ENCODE measurements around the gene SLC6A18.

- TF ChIP-seq, protein P1, sequence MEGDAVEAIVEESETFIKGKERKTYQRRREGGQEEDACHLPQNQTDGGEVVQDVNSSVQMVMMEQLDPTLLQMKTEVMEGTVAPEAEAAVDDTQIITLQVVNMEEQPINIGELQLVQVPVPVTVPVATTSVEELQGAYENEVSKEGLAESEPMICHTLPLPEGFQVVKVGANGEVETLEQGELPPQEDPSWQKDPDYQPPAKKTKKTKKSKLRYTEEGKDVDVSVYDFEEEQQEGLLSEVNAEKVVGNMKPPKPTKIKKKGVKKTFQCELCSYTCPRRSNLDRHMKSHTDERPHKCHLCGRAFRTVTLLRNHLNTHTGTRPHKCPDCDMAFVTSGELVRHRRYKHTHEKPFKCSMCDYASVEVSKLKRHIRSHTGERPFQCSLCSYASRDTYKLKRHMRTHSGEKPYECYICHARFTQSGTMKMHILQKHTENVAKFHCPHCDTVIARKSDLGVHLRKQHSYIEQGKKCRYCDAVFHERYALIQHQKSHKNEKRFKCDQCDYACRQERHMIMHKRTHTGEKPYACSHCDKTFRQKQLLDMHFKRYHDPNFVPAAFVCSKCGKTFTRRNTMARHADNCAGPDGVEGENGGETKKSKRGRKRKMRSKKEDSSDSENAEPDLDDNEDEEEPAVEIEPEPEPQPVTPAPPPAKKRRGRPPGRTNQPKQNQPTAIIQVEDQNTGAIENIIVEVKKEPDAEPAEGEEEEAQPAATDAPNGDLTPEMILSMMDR (IDR thresholded peaks at IDR 0.05 in 2 of 3, conservative IDR thresholded peaks at IDR 0.05 in 1 of 3; ENCODE audit: control insufficient read depth in 2 of 3, extremely low read depth in 1 of 3, insufficient read depth in 1 of 3, low read depth in 3 of 3, low read length in 3 of 3): no peak
- TF ChIP-seq NBN (IDR thresholded peaks at IDR 0.05) (no peak), ZNF217 (IDR thresholded peaks at IDR 0.05) (no peak), USF2 (IDR thresholded peaks at IDR 0.05; ENCODE audit: borderline replicate concordance, low read depth, low read length) (no peak), RB1 (IDR thresholded peaks at IDR 0.05; ENCODE audit: borderline replicate concordance) (no peak), PML (IDR thresholded peaks at IDR 0.05; ENCODE audit: low read length) (no peak), SMC3 (IDR thresholded peaks at IDR 0.05; ENCODE audit: borderline replicate concordance, low read length) (no peak), MTA2 (IDR thresholded peaks at IDR 0.05; ENCODE audit: low read depth) (no peak)
These were observed 43.5 kb upstream of the SLC6A18 start for GRCh38 chr5:1181451-1182359.
